Measurements from ENCODE around the gene UBE2I. TPM values are rescaled to one million over a fixed set of nuclear protein-coding genes. Genes with fewer than 3 reads are reported as not detected.

The UBE2I gene
- total RNA-seq, 1 donor, result 49.2 TPM

- H3K9me3 ChIP-seq (ENCODE audit: low read depth, low read length), result no peaks in the 10 kb centered on the region
- peaks cover 17% of the 10 kb centered on the region for H4K20me1 ChIP-seq (ENCODE audit: insufficient read depth, low read length)
- no peaks in the 10 kb centered on the region for H3K27me3 ChIP-seq (ENCODE audit: insufficient read depth, low read length)
- H3K4me3 ChIP-seq (ENCODE audit: insufficient read depth, low read length), result no peak overlapping the region
- H3K79me2 ChIP-seq (ENCODE audit: insufficient read depth, low read length), result peaks cover 96% of the 10 kb centered on the region
- peaks cover 6% of the 10 kb centered on the region for H3K4me1 ChIP-seq (ENCODE audit: insufficient read depth, low read length)
- H2AFZ ChIP-seq (ENCODE audit: low read length), result no peak overlapping the region
- TF ChIP-seq, protein P1, sequence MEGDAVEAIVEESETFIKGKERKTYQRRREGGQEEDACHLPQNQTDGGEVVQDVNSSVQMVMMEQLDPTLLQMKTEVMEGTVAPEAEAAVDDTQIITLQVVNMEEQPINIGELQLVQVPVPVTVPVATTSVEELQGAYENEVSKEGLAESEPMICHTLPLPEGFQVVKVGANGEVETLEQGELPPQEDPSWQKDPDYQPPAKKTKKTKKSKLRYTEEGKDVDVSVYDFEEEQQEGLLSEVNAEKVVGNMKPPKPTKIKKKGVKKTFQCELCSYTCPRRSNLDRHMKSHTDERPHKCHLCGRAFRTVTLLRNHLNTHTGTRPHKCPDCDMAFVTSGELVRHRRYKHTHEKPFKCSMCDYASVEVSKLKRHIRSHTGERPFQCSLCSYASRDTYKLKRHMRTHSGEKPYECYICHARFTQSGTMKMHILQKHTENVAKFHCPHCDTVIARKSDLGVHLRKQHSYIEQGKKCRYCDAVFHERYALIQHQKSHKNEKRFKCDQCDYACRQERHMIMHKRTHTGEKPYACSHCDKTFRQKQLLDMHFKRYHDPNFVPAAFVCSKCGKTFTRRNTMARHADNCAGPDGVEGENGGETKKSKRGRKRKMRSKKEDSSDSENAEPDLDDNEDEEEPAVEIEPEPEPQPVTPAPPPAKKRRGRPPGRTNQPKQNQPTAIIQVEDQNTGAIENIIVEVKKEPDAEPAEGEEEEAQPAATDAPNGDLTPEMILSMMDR (IDR thresholded peaks at IDR 0.05; ENCODE audit: extremely low read depth, low read depth, low read length), result no peak
- no peak overlapping the region for H3K27ac ChIP-seq (ENCODE audit: low read depth, low read length)
- peaks cover 5% of the 10 kb centered on the region for H3K36me3 ChIP-seq (ENCODE audit: insufficient read depth, low read length)
- no peak for DNase-seq (ENCODE audit: insufficient read length, low spot score, missing footprints)
- H3K4me2 ChIP-seq (ENCODE audit: insufficient read depth, low read length), result no peak overlapping the region
Observed at GRCh38 chr16:1356061-1356900, 46.8 kb downstream of the UBE2I start.

DNA sequence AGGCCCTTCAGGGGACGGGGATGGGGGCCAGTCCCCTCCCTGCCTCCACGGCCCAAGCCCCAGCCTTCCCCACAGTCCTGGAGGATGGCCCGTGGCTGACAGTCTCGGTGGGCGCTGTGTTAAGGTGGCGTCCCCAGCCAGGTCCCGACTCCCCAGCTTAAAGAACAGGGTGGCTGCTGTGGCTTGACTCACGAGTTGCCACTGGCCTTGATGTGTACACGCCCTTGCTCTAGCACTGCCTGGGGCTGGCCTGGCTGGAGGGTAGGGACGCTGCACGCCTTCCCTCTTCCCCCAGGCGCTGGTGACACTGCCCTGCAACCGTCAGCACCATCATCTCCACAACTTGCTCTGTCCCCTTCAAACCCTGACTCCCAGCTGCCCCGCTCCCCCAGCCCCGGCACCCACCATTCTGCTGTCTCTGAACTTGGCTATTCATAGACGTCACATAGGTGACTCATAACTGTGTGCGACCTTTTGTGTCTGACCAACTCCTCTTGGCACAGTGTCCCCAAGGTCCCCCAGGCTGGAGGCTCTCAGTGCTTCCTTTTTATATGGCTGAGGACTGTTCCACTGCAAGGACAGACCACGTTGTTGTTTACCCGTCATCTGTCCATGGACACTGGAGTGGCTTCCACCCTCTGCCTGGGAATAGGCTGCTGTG, 48.6 kb downstream of the UBE2I start:
- H3K27ac ChIP-seq (ENCODE audit: low read depth, low read length), result no peak overlapping the region
- H3K4me3 ChIP-seq (ENCODE audit: insufficient read depth, low read length), result no peak overlapping the region
- H3K4me1 ChIP-seq (ENCODE audit: insufficient read depth, low read length), result no peaks in the 10 kb centered on the region
- no peaks in the 10 kb centered on the region for H3K27me3 ChIP-seq (ENCODE audit: insufficient read depth, low read length)
- peaks cover 94% of the 10 kb centered on the region for H3K79me2 ChIP-seq (ENCODE audit: insufficient read depth, low read length)
- TF ChIP-seq, protein P1 (IDR thresholded peaks at IDR 0.05; ENCODE audit: extremely low read depth, low read depth, low read length), result no peak
- H3K4me2 ChIP-seq (ENCODE audit: insufficient read depth, low read length), result no peak overlapping the region
- peaks cover 17% of the 10 kb centered on the region for H3K36me3 ChIP-seq (ENCODE audit: insufficient read depth, low read length)
- no peak overlapping the region for H2AFZ ChIP-seq (ENCODE audit: low read length)
- H4K20me1 ChIP-seq (ENCODE audit: insufficient read depth, low read length), result peaks cover 29% of the 10 kb centered on the region
- no peak for DNase-seq (ENCODE audit: insufficient read length, low spot score, missing footprints)
- no peaks in the 10 kb centered on the region for H3K9me3 ChIP-seq (ENCODE audit: low read depth, low read length)

DNA sequence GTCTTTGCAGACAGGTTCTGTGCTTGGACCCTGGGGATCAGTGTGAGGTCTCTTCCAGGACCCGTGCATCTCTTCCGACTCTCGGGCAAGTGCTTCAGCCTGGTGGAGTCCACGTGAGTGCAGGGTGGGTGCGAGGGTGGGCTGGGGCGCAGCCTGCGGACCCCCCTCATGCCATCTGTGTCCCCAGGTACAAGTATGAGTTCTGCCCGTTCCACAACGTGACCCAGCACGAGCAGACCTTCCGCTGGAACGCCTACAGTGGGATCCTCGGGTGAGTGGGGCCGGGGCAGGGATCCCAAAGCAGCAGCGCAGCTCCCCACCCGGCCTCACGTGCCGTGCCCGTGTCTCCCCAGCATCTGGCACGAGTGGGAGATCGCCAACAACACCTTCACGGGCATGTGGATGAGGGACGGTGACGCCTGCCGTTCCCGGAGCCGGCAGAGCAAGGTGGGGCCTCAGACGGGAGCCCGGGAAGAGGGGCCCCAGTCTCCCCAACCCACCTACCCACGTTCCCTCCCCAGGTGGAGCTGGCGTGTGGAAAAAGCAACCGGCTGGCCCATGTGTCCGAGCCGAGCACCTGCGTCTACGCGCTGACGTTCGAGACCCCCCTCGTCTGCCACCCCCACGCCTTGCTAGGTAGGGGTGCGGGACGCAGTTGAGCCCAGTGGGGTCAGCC, 52.4 kb downstream of the UBE2I start:
- Histone ChIP-seq H3K27me3 (ENCODE audit: insufficient read depth, low read length) (no peaks in the 10 kb centered on the region), H3K4me3 (ENCODE audit: insufficient read depth, low read length) (no peak overlapping the region), H3K36me3 (ENCODE audit: insufficient read depth, low read length) (peaks cover 42% of the 10 kb centered on the region), H3K9me3 (ENCODE audit: low read depth, low read length) (no peaks in the 10 kb centered on the region), H3K79me2 (ENCODE audit: insufficient read depth, low read length) (peaks cover 58% of the 10 kb centered on the region), H4K20me1 (ENCODE audit: insufficient read depth, low read length) (peaks cover 27% of the 10 kb centered on the region), H3K4me1 (ENCODE audit: insufficient read depth, low read length) (no peaks in the 10 kb centered on the region), H3K27ac (ENCODE audit: low read depth, low read length) (no peak overlapping the region), H2AFZ (ENCODE audit: low read length) (no peak overlapping the region), H3K4me2 (ENCODE audit: insufficient read depth, low read length) (no peak overlapping the region)
- DNase-seq (ENCODE audit: insufficient read length, low spot score, missing footprints), result no peak
- TF ChIP-seq, protein P1 (IDR thresholded peaks at IDR 0.05; ENCODE audit: extremely low read depth, low read depth, low read length), result no peak

- Histone ChIP-seq H2AFZ (ENCODE audit: low read length) (no peak overlapping the region), H3K4me1 (ENCODE audit: insufficient read depth, low read length) (no peaks in the 10 kb centered on the region), H3K27ac (ENCODE audit: low read depth, low read length) (no peak overlapping the region), H3K4me2 (ENCODE audit: insufficient read depth, low read length) (no peak overlapping the region), H3K4me3 (ENCODE audit: insufficient read depth, low read length) (no peak overlapping the region), H3K79me2 (ENCODE audit: insufficient read depth, low read length) (peaks cover 51% of the 10 kb centered on the region), H3K27me3 (ENCODE audit: insufficient read depth, low read length) (no peaks in the 10 kb centered on the region), H3K36me3 (ENCODE audit: insufficient read depth, low read length) (peaks cover 42% of the 10 kb centered on the region), H3K9me3 (ENCODE audit: low read depth, low read length) (no peaks in the 10 kb centered on the region), H4K20me1 (ENCODE audit: insufficient read depth, low read length) (peaks cover 24% of the 10 kb centered on the region)
- DNase-seq (ENCODE audit: insufficient read length, low spot score, missing footprints), result no peak
- TF ChIP-seq, protein P1 (IDR thresholded peaks at IDR 0.05; ENCODE audit: extremely low read depth, low read depth, low read length), result no peak
Observed at GRCh38 chr16:1362807-1363206, 53.4 kb downstream of the UBE2I start.
